Measurements from ENCODE around the gene HOGA1. TPM values are rescaled to one million over a fixed set of nuclear protein-coding genes. Genes with fewer than 3 reads are reported as not detected.

Gene HOGA1
- total RNA-seq = not detected

DNA sequence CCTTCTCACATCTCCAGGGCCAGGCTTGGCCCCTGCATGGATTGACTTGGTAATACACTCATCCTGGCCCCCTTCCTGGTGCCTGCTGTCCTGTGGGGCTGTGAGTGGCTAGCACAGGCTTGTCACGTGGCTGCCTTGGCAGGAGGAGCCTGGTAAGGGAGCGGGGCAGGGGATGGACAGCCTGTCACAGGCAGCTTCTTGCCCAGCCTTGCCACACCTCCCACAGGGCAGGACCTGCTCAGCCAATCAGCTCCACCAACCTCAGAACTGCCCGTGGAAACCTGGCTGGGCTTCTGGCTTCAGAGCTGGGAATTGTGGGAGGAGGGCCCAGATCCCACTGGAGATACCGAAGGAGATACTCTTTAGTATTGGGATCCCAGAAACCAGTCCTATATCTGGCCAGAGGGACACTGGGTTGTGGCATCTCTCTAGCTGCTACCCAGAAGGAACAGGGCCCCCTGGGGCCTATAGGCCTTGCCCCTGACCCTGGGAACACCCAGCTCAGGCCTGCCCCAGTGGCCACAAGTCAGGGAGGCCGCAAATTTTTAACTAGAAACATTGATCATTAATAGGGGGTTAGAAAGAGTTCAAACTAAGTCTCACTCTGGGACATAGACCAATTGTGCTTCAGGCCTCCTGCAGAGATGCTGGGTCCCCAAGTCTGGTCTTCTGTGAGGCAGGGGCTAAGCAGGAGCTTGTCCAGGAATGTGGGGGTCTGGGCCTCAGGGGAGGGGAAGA is at the start of gene HOGA1:
TSS of gene HOGA1 (plus strand) at position 330 of the 738 bp plus-strand sequence. CDS start at position 645, 315 bp downstream.
- H3K4me3 ChIP-seq (ENCODE audit: low read length) = no peak within 1 kb of the TSS

DNA sequence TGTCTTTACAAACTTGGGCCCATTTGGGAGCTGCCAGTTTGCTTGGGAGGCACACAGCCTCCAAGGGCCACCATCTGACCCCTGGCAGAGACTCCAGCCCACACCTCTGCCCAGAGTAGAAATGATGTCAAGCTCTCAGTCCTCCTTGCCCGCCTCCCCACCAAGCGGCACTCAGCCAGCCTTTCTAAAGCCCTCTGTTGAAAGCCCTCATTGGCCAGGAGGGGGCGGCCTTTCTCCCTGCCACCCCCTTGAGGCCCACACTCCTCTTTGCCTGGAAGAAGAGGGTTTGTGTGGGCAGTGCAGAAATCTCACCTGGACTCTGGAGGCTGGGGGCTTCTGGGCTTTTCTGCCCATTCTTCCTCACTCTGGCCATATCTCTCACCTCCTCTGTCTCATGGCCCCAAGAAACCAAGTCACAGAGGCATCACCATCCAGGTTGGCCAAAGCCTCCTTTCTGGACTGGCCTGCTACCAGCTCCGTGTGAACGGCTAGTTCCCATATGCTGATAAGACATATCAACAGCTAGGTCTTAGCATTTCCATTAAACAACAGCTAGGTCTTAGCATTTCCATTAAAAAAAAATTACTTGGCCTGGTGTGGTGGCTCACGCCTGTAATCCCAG is 49.3 kb upstream of the HOGA1 start:
- Histone ChIP-seq H3K4me1 (ENCODE audit: insufficient read depth, low read length) (no peaks in the 10 kb centered on the region), H3K27me3 (ENCODE audit: insufficient read depth, low read length) (no peaks in the 10 kb centered on the region), H3K4me3 (ENCODE audit: low read length) (no peak overlapping the region), H3K9me3 (ENCODE audit: low read depth, low read length) (no peaks in the 10 kb centered on the region)

More for the DNA sequence above, at the start of gene HOGA1:
- no peaks in the 10 kb centered on the region for H3K4me1 ChIP-seq (ENCODE audit: insufficient read depth, low read length)
- no peaks in the 10 kb centered on the region for H3K27me3 ChIP-seq (ENCODE audit: insufficient read depth, low read length)
- no peaks in the 10 kb centered on the region for H3K9me3 ChIP-seq (ENCODE audit: low read depth, low read length)

DNA sequence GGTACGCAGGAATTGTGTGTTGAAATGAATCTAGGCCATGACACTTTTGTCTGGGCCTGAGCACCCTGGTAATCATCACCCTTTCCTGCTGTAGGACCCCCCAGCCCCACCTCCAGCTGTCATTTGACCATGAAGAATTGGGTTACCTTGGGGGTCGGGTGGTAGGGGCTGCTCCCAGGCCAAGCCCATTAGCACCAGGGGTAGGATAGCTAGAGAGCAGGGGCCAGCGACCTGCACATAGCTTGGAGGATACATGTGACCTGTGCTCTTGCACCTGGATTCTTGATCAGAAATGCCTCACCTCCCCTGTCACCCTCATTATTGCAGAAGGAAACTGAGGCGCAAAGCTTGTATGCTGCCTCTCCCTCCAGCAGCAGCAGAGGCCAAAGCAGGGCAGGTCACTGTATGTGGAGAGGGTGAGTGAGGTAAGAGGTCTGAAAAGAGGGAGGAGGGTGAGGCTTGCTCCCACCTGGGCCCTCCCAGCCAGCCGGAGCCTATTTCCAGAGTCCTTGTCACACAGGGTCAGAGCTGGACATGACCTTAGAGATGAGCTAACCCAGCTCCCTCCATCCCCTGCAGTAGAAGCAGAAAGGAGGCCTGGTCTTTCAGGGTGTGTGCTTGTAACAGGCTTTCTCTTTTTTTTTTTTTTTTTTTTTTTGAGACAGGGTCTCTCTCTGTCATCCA is 46.9 kb upstream of the HOGA1 start:
- Histone ChIP-seq H3K27me3 (ENCODE audit: insufficient read depth, low read length) (no peaks in the 10 kb centered on the region), H3K4me1 (ENCODE audit: insufficient read depth, low read length) (peaks cover 11% of the 10 kb centered on the region), H3K9me3 (ENCODE audit: low read depth, low read length) (no peaks in the 10 kb centered on the region)

GRCh38 chr10:97538411-97538810 is 45.8 kb upstream of the HOGA1 start:
- H3K27me3 ChIP-seq (ENCODE audit: insufficient read depth, low read length) = no peaks in the 10 kb centered on the region
- peaks cover 22% of the 10 kb centered on the region for H3K4me1 ChIP-seq (ENCODE audit: insufficient read depth, low read length)
- no peak overlapping the region for H3K4me3 ChIP-seq (ENCODE audit: low read length)
- no peaks in the 10 kb centered on the region for H3K9me3 ChIP-seq (ENCODE audit: low read depth, low read length)

More for the DNA sequence above, 46.9 kb upstream of the HOGA1 start:
- no peak overlapping the region for H3K4me3 ChIP-seq (ENCODE audit: low read length)

- no peaks in the 10 kb centered on the region for H3K27me3 ChIP-seq (ENCODE audit: insufficient read depth, low read length)
- no peaks in the 10 kb centered on the region for H3K9me3 ChIP-seq (ENCODE audit: low read depth, low read length)
- H3K4me1 ChIP-seq (ENCODE audit: insufficient read depth, low read length) = peaks cover 26% of the 10 kb centered on the region
- H3K4me3 ChIP-seq (ENCODE audit: low read length) = no peak overlapping the region
Measured at GRCh38 chr10:97538839-97539238, 45.4 kb upstream of the HOGA1 start.

DNA sequence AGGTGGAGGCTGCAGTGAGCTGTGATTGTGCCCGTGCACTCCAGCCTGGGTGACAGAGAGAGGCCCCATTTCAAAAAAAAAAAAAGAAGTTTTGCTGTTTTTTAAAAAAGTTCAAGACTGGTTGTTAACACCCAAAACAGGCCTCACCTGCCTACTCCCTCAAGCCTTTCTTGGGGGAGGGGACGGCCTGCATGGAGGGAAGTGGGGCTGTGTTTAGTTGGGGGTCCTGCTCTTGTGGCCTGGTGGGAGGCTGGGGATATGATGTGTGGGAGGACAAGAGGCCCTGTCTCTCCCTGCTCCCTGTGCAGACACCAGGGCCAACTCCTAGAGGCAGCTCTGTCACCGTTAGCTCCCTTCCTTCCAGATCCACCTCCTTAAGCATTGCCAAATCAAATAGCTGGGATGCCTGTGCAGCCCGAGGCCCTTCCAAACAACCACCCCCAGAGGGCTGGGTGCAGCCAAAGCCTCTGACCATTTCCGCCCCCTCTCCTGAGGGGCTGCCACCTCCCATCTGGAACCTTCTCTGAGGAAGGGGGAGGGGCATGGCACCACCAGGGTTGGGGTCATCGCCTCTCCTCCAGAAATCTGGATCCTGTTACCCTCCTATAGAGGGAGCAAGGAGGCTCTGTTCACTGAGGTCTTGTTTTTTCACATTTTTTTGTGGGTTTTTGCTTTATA is 44.5 kb upstream of the HOGA1 start:
- H3K4me1 ChIP-seq (ENCODE audit: insufficient read depth, low read length) = peaks cover 32% of the 10 kb centered on the region
- no peak overlapping the region for H3K4me3 ChIP-seq (ENCODE audit: low read length)
- H3K27me3 ChIP-seq (ENCODE audit: insufficient read depth, low read length) = no peaks in the 10 kb centered on the region
- no peaks in the 10 kb centered on the region for H3K9me3 ChIP-seq (ENCODE audit: low read depth, low read length)

DNA sequence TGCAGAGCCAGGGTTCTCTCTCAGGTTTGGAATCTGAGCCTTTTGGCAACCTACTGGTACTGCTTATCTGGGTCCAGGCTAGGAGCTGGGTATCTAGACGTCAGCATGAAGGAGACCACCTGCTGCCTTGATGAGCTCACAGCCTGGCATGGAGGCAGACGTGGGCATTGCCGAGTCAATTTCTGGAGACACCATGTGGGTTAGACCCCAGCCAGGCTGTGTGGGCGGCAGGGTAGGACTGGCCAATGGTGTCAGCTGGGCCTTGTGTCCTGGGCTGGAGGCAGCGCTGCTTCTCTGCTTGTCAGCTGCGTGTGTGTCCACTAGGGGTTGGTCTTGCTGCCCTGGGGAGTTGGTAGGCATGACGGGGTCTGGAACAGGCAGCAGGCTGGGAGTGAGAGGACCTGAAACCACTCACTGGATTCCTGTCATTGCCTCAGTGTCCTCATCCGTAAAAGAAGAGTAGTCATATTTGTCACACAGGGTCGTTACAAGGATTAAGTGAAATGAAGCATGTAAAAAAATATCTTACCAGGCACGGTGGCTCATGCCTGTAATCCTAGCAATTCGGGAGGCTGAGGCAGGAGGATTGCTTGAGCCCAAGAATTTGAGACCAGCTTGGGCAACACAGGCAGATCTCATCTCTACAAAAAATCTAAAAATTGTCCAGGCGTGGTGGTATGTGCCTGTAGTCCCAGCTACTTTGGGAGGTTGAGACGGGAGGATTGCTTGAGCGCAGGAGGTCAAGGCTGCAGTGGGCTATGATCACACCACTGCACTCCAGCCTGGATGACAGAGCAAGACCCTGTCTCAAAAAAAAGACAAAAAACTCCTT is 43.3 kb upstream of the HOGA1 start:
- H3K9me3 ChIP-seq (ENCODE audit: low read depth, low read length) = no peaks in the 10 kb centered on the region
- no peaks in the 10 kb centered on the region for H3K27me3 ChIP-seq (ENCODE audit: insufficient read depth, low read length)
- peaks cover 39% of the 10 kb centered on the region for H3K4me1 ChIP-seq (ENCODE audit: insufficient read depth, low read length)
- no peak overlapping the region for H3K4me3 ChIP-seq (ENCODE audit: low read length)

DNA sequence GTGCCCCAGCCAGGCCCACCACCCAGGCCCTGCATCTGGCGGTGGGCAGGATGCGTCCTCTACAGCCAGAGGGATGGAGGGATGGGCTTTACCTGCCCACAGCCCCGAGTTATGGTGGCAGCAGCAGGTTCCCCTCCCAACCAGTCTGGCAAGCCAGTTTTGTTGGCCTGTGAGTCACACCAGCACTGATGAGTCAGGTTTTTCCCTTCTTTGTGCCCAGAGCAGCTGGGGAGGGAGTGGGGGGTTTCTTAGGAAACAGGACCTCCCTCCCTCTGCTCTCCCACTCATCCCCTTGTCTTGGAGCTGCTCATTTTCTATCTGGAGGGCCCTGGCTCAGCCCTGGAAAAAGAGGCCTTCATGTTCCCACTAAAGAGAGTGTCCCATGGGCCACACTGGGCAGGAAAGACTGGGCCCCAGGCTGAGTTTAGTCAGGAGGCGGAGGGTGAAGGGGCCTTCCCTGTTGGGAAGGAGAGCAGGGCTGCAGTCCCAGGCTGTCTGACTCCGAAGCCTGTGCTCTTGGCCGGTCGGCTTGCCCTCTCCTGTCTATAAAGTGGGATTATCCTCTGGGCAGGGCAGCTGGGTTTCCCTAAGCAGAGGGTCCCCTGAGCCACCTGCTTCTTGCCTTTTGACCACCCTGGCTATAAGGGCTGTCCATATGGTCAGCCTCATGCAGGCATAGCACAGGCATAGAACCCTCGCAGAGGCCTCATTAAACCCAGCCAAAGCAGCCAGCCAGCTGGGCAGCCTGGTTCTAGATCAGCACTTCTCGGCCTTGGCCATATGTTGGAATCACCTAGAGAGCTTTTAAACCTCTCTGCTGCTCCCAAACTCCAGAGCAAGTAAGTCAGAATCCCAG is 41.8 kb upstream of the HOGA1 start:
- H3K9me3 ChIP-seq (ENCODE audit: low read depth, low read length) = no peaks in the 10 kb centered on the region
- no peak overlapping the region for H3K4me3 ChIP-seq (ENCODE audit: low read length)
- H3K4me1 ChIP-seq (ENCODE audit: insufficient read depth, low read length) = peaks cover 39% of the 10 kb centered on the region
- H3K27me3 ChIP-seq (ENCODE audit: insufficient read depth, low read length) = no peaks in the 10 kb centered on the region

DNA sequence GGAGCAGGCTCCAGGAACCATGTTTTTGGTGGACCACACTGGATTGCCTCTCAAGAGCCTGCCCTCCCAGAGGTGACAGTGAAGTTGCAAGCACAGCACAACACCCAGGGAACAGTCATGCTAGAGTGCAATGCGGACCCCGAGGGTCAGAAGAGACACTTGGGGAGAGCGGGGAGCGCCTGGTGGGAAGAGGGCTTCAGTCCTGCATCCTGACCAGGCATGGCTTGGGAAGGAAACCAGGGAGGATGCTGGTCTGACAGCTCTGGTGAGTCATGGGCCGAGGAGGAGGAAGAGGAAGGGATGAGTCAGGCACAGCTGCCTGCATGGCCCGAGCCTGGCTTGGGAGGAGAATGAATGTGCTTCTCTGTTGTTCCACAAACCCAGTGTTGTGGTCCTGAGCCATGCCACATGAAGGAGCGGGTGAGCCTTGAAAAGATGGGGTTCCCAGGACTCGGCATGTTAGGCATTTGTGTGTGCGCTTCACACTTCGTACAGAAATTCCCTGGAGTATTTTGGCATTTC is 41.1 kb upstream of the HOGA1 start:
- H3K4me1 ChIP-seq (ENCODE audit: insufficient read depth, low read length) = peaks cover 39% of the 10 kb centered on the region
- no peaks in the 10 kb centered on the region for H3K9me3 ChIP-seq (ENCODE audit: low read depth, low read length)
- no peak overlapping the region for H3K4me3 ChIP-seq (ENCODE audit: low read length)

DNA sequence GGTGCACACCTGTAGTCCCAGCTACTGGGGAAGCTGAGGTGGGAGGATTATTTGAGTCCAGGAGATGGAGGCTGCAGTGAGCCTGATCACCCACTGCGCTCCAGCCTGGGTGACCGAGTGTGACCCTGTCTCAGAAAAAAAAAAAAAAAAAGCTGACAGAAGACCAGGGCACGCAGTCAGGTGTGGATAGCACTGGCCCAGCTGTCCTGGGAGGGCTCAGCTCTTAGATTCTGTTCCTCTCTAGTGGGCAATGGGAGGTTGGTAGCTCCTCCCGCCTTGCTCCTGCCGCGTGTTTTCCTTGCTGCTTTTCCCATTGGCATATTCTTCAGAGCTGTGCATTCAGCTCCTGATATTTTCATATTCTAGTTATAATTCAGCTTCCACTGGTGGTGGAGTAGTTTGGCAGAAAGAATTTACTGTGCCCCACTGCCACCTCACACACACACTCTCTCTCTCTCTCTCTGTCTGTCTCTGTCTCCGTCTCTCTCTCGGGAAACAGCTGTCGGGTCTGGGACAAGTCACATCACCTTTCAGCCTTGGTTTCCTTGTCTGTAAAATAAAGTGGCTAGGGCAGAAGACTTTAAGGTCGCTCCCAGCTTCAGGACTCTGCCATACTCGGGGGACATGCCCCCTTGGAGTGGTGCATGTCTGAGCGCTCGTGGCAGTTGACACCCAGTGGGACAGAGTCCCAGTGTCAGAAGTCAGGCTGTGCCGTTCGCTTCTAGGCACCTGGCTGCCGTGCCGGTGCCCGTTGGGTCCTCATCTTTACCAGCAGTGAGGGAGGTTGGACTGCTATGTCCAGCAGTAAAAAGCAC is 37.5 kb upstream of the HOGA1 start:
- H3K4me3 ChIP-seq (ENCODE audit: low read length) = no peak overlapping the region
- peaks cover 34% of the 10 kb centered on the region for H3K4me1 ChIP-seq (ENCODE audit: insufficient read depth, low read length)
- no peaks in the 10 kb centered on the region for H3K27me3 ChIP-seq (ENCODE audit: insufficient read depth, low read length)
- no peaks in the 10 kb centered on the region for H3K9me3 ChIP-seq (ENCODE audit: low read depth, low read length)

More for the DNA sequence above, 41.1 kb upstream of the HOGA1 start:
- H3K27me3 ChIP-seq (ENCODE audit: insufficient read depth, low read length) = no peaks in the 10 kb centered on the region

DNA sequence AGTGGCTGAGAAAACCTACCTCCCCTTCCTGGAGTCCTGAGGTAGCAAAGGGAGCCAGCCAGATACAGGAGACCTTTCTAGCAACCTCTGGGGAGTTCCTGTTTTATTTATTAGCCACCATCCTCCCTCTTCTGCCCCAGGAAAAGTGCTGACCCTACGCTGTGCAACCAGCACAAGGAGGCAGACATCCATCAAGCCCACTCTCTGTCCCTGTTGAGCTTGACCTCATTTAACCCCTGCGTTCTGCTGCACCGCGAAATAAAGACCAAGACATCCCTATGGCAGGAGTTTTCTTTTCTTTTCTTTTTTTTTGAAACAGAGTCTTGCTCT is 37.0 kb upstream of the HOGA1 start:
- H3K4me3 ChIP-seq (ENCODE audit: low read length) = no peak overlapping the region
- H3K27me3 ChIP-seq (ENCODE audit: insufficient read depth, low read length) = no peaks in the 10 kb centered on the region
- H3K9me3 ChIP-seq (ENCODE audit: low read depth, low read length) = no peaks in the 10 kb centered on the region
- H3K4me1 ChIP-seq (ENCODE audit: insufficient read depth, low read length) = peaks cover 29% of the 10 kb centered on the region

DNA sequence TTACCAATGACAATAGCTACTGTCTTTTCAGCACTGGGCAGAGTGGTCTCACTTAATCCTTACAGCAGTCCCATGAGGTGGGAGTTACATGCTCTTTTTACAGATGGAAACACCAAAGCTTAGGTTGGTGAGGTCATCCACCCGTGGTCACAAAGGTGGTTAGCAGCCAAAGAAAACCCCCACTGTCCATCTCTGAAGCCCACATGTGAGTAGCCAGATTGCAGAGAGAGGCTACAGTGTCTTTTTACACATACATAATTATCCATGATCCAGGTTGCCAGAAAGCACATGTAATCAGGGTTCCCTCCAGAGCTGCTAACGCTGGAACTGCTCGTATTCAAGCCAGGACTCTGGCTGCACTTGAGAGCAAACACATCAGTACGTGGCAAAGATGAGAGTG is 36.2 kb upstream of the HOGA1 start:
- H3K4me1 ChIP-seq (ENCODE audit: insufficient read depth, low read length) = peaks cover 22% of the 10 kb centered on the region
- no peak overlapping the region for H3K4me3 ChIP-seq (ENCODE audit: low read length)
- no peaks in the 10 kb centered on the region for H3K9me3 ChIP-seq (ENCODE audit: low read depth, low read length)
- no peaks in the 10 kb centered on the region for H3K27me3 ChIP-seq (ENCODE audit: insufficient read depth, low read length)

All from mononuclear cell (primary cell).